HCT116 (cell line): Measurements from ENCODE around the gene SMIM32.

Source experiments
- CEBPB ChIP-seq: IDR thresholded peaks from 2 replicates; pipeline ENCODE4 v1.6.1; 2012; ENCODE audit warnings: low read depth
- EGR1 ChIP-seq: IDR thresholded peaks from 2 replicates; pipeline ENCODE4 v1.6.1; 2012; ENCODE audit warnings: low read depth
- ELF1 ChIP-seq: IDR thresholded peaks from 2 replicates; pipeline ENCODE4 v1.6.1; 2012; ENCODE audit warnings: low read depth, borderline replicate concordance
- EZH2 ChIP-seq: fragments of 200-600 bp; sonication (generic); IDR thresholded peaks from 2 replicates; pipeline ENCODE4 v1.6.1; 2017; ENCODE audit warnings: antibody characterized with exemption, mixed run types
- EZH2phosphoT487 ChIP-seq: fragments of 200-600 bp; IDR thresholded peaks from 2 replicates; pipeline ENCODE4 v1.6.1; 2018; ENCODE audit warnings: antibody characterized with exemption, borderline replicate concordance
- POLR2A ChIP-seq: IDR thresholded peaks from 2 replicates; pipeline ENCODE4 v1.7.0; 2011; ENCODE audit warnings: borderline replicate concordance; ENCODE audit not compliant: insufficient read depth, insufficient read length; ENCODE audit errors: extremely low read depth
- POLR2AphosphoS5 ChIP-seq: IDR thresholded peaks from 2 replicates; pipeline ENCODE4 v1.6.1; 2011; ENCODE audit warnings: mild to moderate bottlenecking, low read depth, low read length, moderate library complexity
- SRF ChIP-seq: IDR thresholded peaks from 2 replicates; pipeline ENCODE4 v1.6.1; 2012; ENCODE audit warnings: low read depth
- TF ChIP-seq, protein P1 (sequence below), 3 experiments: fragments of 200-600 bp in 1 of 3; sonication (generic) in 1 of 3; IDR thresholded peaks in 2 of 3; conservative IDR thresholded peaks in 1 of 3; 2 replicates each; pipeline ENCODE4 v1.5.1; 2012 to 2017; ENCODE audit warnings: low read depth in 2 of 3, low read length in 2 of 3, antibody characterized with exemption in 1 of 3, borderline replicate concordance in 1 of 3, control low read depth in 1 of 3, mild to moderate bottlenecking in 1 of 3, mixed read lengths in 1 of 3, mixed run types in 1 of 3, moderate library complexity in 1 of 3; ENCODE audit not compliant: insufficient read depth in 1 of 3
- TF ChIP-seq, protein P2 (sequence below): IDR thresholded peaks from 2 replicates; pipeline ENCODE4 v1.6.1; 2012; ENCODE audit warnings: low read depth
- TF ChIP-seq, protein P3 (sequence below): IDR thresholded peaks from 2 replicates; pipeline ENCODE4 v1.6.1; 2012
- TF ChIP-seq, protein P4 (sequence below): IDR thresholded peaks from 2 replicates; pipeline ENCODE4 v1.6.1; 2012

DNA sequence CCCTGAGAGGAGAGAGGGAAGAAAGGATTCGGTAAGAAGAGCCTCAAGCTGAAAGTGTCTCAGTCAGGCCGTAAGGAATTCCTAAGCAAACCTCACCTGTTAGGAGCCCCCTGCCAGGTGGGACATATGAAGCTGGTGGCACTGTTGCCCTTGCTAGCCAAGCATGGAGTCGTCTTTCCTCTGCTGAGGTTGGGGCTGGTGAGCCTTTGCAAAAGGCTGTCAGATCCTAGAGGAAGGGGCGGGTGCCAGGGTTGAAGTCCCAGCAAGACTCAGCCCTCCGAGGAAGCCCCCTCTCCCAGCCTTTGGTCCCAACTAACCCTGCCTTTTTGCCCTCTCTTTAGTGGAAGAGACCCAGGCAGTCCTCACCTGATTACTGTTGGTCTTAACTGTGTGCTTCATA lies 5.5 kb upstream of the SMIM32 start:
- TF ChIP-seq, protein P1, sequence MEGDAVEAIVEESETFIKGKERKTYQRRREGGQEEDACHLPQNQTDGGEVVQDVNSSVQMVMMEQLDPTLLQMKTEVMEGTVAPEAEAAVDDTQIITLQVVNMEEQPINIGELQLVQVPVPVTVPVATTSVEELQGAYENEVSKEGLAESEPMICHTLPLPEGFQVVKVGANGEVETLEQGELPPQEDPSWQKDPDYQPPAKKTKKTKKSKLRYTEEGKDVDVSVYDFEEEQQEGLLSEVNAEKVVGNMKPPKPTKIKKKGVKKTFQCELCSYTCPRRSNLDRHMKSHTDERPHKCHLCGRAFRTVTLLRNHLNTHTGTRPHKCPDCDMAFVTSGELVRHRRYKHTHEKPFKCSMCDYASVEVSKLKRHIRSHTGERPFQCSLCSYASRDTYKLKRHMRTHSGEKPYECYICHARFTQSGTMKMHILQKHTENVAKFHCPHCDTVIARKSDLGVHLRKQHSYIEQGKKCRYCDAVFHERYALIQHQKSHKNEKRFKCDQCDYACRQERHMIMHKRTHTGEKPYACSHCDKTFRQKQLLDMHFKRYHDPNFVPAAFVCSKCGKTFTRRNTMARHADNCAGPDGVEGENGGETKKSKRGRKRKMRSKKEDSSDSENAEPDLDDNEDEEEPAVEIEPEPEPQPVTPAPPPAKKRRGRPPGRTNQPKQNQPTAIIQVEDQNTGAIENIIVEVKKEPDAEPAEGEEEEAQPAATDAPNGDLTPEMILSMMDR (IDR thresholded peaks at IDR 0.05 in 2 of 3, conservative IDR thresholded peaks at IDR 0.05 in 1 of 3; ENCODE audit: borderline replicate concordance in 1 of 3, insufficient read depth in 1 of 3, low read depth in 2 of 3, low read length in 2 of 3): no peak
- no peak for TF ChIP-seq POLR2A
- TF ChIP-seq EZH2: no peak
- no peak for TF ChIP-seq POLR2AphosphoS5
- TF ChIP-seq, protein P2, sequence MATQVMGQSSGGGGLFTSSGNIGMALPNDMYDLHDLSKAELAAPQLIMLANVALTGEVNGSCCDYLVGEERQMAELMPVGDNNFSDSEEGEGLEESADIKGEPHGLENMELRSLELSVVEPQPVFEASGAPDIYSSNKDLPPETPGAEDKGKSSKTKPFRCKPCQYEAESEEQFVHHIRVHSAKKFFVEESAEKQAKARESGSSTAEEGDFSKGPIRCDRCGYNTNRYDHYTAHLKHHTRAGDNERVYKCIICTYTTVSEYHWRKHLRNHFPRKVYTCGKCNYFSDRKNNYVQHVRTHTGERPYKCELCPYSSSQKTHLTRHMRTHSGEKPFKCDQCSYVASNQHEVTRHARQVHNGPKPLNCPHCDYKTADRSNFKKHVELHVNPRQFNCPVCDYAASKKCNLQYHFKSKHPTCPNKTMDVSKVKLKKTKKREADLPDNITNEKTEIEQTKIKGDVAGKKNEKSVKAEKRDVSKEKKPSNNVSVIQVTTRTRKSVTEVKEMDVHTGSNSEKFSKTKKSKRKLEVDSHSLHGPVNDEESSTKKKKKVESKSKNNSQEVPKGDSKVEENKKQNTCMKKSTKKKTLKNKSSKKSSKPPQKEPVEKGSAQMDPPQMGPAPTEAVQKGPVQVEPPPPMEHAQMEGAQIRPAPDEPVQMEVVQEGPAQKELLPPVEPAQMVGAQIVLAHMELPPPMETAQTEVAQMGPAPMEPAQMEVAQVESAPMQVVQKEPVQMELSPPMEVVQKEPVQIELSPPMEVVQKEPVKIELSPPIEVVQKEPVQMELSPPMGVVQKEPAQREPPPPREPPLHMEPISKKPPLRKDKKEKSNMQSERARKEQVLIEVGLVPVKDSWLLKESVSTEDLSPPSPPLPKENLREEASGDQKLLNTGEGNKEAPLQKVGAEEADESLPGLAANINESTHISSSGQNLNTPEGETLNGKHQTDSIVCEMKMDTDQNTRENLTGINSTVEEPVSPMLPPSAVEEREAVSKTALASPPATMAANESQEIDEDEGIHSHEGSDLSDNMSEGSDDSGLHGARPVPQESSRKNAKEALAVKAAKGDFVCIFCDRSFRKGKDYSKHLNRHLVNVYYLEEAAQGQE: no peak
- no peak for TF ChIP-seq ELF1
- TF ChIP-seq, protein P3, sequence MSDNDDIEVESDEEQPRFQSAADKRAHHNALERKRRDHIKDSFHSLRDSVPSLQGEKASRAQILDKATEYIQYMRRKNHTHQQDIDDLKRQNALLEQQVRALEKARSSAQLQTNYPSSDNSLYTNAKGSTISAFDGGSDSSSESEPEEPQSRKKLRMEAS: no peak
- TF ChIP-seq SRF: no peak
- TF ChIP-seq EZH2phosphoT487: no peak
- TF ChIP-seq, protein P4, sequence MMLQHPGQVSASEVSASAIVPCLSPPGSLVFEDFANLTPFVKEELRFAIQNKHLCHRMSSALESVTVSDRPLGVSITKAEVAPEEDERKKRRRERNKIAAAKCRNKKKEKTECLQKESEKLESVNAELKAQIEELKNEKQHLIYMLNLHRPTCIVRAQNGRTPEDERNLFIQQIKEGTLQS: no peak
- no peak for TF ChIP-seq EGR1
- no peak for TF ChIP-seq CEBPB
